Peyer's patch (tissue), 4 donors: ENCODE results near the gene SULT2B1.

Experiments
- CTCF ChIP-seq, 6 experiments: fragments of 450-650 bp in 4 of 6; fragments of 200-600 bp in 2 of 6; sonication (generic) in 1 of 6; IDR thresholded peaks; one replicate each; pipeline ENCODE4 v1.5.1; 2017 to 2019; ENCODE audit warnings: antibody characterized with exemption in 6 of 6, mild to moderate bottlenecking in 3 of 6, moderate library complexity in 1 of 6
- POLR2A ChIP-seq, 2 donors: fragments of 450-650 bp; IDR thresholded peaks; one replicate each; pipeline ENCODE4 v1.5.1; 2017; ENCODE audit warnings: antibody characterized with exemption in 2 of 2, mild to moderate bottlenecking in 2 of 2, moderate library complexity in 2 of 2

- peak in 1 of 2 donors; percentile 20 for TF ChIP-seq POLR2A (IDR thresholded peaks at IDR 0.05)
- TF ChIP-seq CTCF (IDR thresholded peaks at IDR 0.05), result peak in 3 of 6 experiments; percentile 12 to 33 (median 13)
These were observed 85.5 kb downstream of the SULT2B1 start for GRCh38 chr19:48637449-48637947.
